CD4-positive, CD25-positive, alpha-beta regulatory T cell (primary cell): ENCODE results near the gene GFY. TPM values are rescaled to one million over a fixed set of nuclear protein-coding genes. Genes with fewer than 3 reads are reported as not detected.

Experiments
- ATAC-seq, 2 donors: fragments of 150-1000 bp; cut with Tn5 transposase; one replicate each; pipeline ENCODE4 v1.10.0; 2021; ENCODE audit warnings: low read depth in 2 of 2, moderate number of reproducible peaks in 2 of 2, moderate library complexity in 1 of 2
- DNase-seq, 3 donors: peaks; one replicate each; pipeline versions ENCODE4 v3.0.0 to v3.0.0-alpha.2; 2012 to 2022; ENCODE audit warnings: mixed read lengths in 1 of 3
- H3K27ac ChIP-seq: one replicate; pipeline ENCODE4 v1.7.0; 2013; ENCODE audit warnings: mild to moderate bottlenecking, low read length; ENCODE audit not compliant: insufficient read depth, poor library complexity, severe bottlenecking
- H3K27me3 ChIP-seq: one replicate; pipeline ENCODE4 v1.7.0; 2013; ENCODE audit warnings: low read length; ENCODE audit not compliant: control insufficient read depth, insufficient read depth
- H3K36me3 ChIP-seq: one replicate; pipeline ENCODE4 v1.7.0; 2013; ENCODE audit warnings: mild to moderate bottlenecking, low read length, moderate library complexity; ENCODE audit not compliant: control insufficient read depth, insufficient read depth
- H3K4me1 ChIP-seq: 2 replicates; pipeline ENCODE4 v1.7.0; 2013; ENCODE audit warnings: mild to moderate bottlenecking, low read length; ENCODE audit not compliant: insufficient read depth, control insufficient read depth, poor library complexity, severe bottlenecking
- H3K4me3 ChIP-seq: one replicate; pipeline ENCODE4 v1.7.0; 2013; ENCODE audit warnings: low read depth, mild to moderate bottlenecking, low read length, moderate library complexity
- H3K9me3 ChIP-seq, 2 experiments: 1 replicate in 1 of 2; 2 replicates in 1 of 2; pipeline ENCODE4 v1.7.0; 2013; ENCODE audit warnings: low read length in 2 of 2, mild to moderate bottlenecking in 1 of 2, moderate library complexity in 1 of 2; ENCODE audit not compliant: control insufficient read depth in 2 of 2
- H3K27ac Mint-ChIP-seq, 3 donors: one replicate each; pipeline ENCODE4 v1.8.0; 2020 to 2022; ENCODE audit warnings: mild to moderate bottlenecking in 3 of 3, mixed read lengths in 3 of 3, moderate library complexity in 2 of 3
- H3K27me3 Mint-ChIP-seq: one replicate; pipeline ENCODE4 v1.8.0; 2022; ENCODE audit warnings: mild to moderate bottlenecking, mixed read lengths
- H3K36me3 Mint-ChIP-seq: one replicate; pipeline ENCODE4 v1.8.0; 2020; ENCODE audit warnings: mixed read lengths
- H3K4me1 Mint-ChIP-seq, 4 donors: one replicate each; pipeline ENCODE4 v1.8.0; 2020 to 2022; ENCODE audit warnings: mixed read lengths in 4 of 4, mild to moderate bottlenecking in 1 of 4
- H3K4me3 Mint-ChIP-seq, 4 donors: one replicate each; pipeline ENCODE4 v1.8.0; 2020 to 2022; ENCODE audit warnings: mild to moderate bottlenecking in 4 of 4, mixed read lengths in 4 of 4, moderate library complexity in 3 of 4
- H3K9me3 Mint-ChIP-seq, 7 donors: one replicate each; pipeline ENCODE4 v1.8.0; 2020 to 2022; ENCODE audit warnings: mixed read lengths in 7 of 7, mild to moderate bottlenecking in 3 of 7, moderate library complexity in 2 of 7
- polyA plus RNA-seq, 4 donors: library from polyadenylated mRNA; unstranded; fragments of 300-500 nt; fragmentation: Illumina TruSeq; gene quantifications; one replicate each; pipeline ENCODE4 v1.2.3, GENCODE V29; 2021
- total RNA-seq: library from RNA; stranded (reverse); gene quantifications from one replicate; pipeline ENCODE4 v1.2.3, GENCODE V29; 2022

Gene GFY
- total and polyA plus RNA-seq, 5 donors from 2014 or later, result not detected

DNA sequence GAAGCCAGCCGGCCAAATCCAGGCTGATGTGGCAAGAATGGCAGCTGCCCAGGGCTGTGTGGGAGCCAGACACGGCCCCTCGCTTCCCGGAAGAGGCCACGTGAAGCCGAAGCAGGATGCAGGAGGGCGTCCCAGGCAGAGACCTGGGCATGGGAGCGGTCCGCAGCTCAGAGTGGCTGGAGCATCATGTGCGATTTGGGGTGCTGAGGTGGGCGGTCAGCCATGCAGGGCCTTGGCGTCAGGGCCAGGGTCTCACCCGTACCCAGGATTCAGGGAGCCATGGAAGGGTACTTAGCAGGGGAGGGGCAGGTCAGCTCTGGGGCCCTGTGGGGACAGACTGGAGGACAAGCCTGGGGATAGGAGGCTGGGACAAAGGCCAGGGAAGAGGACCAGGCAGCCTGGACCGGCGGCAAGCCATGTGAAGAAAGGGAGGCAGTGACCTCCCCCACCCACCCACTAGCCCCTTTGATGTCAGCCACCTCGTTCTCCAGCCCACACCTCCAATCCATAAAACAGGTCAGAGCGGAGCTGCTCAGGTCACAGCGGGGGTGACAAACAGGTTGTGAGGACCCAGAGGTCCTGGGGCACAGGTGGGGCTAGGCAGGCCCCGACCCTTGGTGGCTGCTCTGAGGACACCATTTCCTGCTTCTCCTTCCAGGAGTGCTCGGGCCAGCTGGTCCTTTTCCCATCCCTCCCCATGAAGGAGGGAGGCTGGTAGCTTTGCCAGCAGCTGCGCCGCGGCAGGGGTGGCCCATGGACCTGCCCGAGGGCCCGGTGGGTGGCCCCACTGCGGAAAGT, 34.9 kb upstream of the GFY start:
- Histone ChIP-seq H3K9me3 (no peaks in the 10 kb centered on the region), H3K36me3 (no peaks in the 10 kb centered on the region), H3K4me3 (no peak overlapping the region), H3K4me1 (peaks cover 11% of the 10 kb centered on the region), H3K27ac (no peak overlapping the region), H3K27me3 (no peaks in the 10 kb centered on the region)
- Mint-ChIP-seq H3K27me3 (no peaks in the 10 kb centered on the region), H3K9me3 (no peaks in the 10 kb centered on the region), H3K4me3 (no peak overlapping the region), H3K36me3 (no peaks in the 10 kb centered on the region), H3K4me1 (peaks cover 5 to 18% (median 7%) of the 10 kb centered on the region in 4 donors), H3K27ac (no peak overlapping the region)
- DNase-seq (no peak), ATAC-seq (no peak)

DNA sequence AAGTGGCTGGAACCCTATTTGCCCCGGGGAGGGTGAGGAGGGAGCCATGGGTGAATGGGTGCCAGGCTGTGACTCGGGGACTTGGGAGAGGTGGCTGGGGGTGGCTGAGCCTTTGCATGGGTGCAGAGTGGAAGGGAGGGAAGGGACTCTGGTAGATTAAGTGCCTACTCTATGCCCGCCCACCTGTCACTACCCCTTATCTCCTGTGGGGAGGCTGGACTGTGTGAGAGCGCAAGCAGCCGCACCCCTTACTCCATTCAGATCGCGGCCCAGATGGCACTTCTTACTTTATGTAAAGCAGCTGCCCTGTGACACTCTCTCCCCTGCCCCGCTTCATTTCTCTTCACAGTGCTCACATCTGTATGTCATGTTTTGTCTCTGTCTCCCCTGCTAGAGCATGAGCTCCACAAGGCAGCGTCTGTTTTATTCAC, 34.2 kb upstream of the GFY start:
- no peaks in the 10 kb centered on the region for H3K27me3 ChIP-seq
- no peaks in the 10 kb centered on the region for H3K9me3 Mint-ChIP-seq
- ATAC-seq, result no peak
- no peak for DNase-seq
- H3K4me1 Mint-ChIP-seq, result peaks cover 5 to 18% (median 7%) of the 10 kb centered on the region in 4 donors
- no peak overlapping the region for H3K4me3 Mint-ChIP-seq
- no peaks in the 10 kb centered on the region for H3K36me3 Mint-ChIP-seq
- H3K4me1 ChIP-seq, result peaks cover 11% of the 10 kb centered on the region
- H3K9me3 ChIP-seq, result no peaks in the 10 kb centered on the region
- no peaks in the 10 kb centered on the region for H3K27me3 Mint-ChIP-seq
- peak overlapping the region; percentile 52 for H3K27ac ChIP-seq
- H3K27ac Mint-ChIP-seq, result no peak overlapping the region
- H3K4me3 ChIP-seq, result no peak overlapping the region
- no peaks in the 10 kb centered on the region for H3K36me3 ChIP-seq

DNA sequence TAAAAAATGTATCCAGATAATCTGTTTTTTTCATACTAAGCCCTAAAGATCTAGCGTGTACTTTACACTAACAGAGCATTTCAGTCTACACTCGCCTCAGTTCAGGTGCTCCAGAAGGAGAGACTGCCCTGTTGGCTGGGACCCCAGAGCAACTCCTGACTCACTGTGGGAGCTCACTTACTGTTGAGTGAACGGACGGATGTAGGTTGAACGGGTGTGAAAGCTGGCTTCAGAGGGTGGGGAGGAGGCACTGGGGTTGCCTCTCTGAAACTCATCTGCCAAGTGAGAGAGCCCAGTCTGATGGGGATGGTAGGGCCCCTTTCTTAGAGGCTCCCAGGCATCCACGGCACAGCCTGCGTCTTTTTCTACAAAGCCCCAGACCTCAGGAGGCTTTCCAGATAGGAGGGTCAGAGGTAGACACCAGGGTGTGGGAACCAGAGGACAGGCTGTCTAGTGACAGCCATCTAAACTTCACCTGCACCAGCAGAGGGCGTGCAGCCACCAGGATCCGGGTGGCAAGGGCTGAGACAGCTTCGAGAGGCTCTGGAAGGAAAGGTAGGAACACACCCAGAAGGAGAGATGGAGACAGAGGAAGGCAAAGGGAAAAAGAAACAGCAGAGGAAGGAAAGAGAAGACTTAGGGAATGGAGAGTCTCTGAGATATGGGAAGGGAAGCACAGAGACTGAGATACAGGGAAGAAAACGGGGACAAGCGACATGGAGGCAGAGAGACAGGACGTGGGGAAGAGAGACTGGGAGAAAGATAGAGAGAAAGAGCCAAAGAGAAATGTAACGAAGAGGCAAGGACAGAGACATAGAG, 33.4 kb upstream of the GFY start:
- H3K27me3 ChIP-seq, result no peaks in the 10 kb centered on the region
- peak; percentile 64 to 84 (median 79) for DNase-seq
- H3K36me3 Mint-ChIP-seq, result no peaks in the 10 kb centered on the region
- H3K36me3 ChIP-seq, result no peaks in the 10 kb centered on the region
- peak overlapping the region; percentile 52 for H3K27ac ChIP-seq
- H3K27ac Mint-ChIP-seq, result peak overlapping the region; percentile 9 to 74 (median 27)
- peaks cover 5 to 18% (median 7%) of the 10 kb centered on the region in 4 donors for H3K4me1 Mint-ChIP-seq
- H3K9me3 Mint-ChIP-seq, result no peaks in the 10 kb centered on the region
- no peak overlapping the region for H3K4me3 ChIP-seq
- H3K4me3 Mint-ChIP-seq, result no peak overlapping the region
- H3K27me3 Mint-ChIP-seq, result no peaks in the 10 kb centered on the region
- H3K4me1 ChIP-seq, result peaks cover 11% of the 10 kb centered on the region
- peak; percentile 80 to 85 for ATAC-seq
- no peaks in the 10 kb centered on the region for H3K9me3 ChIP-seq

GRCh38 chr19:49393881-49394280, 31.3 kb upstream of the GFY start:
- Histone ChIP-seq H3K4me3 (no peak overlapping the region), H3K27ac (no peak overlapping the region), H3K27me3 (no peaks in the 10 kb centered on the region), H3K9me3 (no peaks in the 10 kb centered on the region), H3K36me3 (no peaks in the 10 kb centered on the region), H3K4me1 (peaks cover 7% of the 10 kb centered on the region)
- Mint-ChIP-seq H3K27me3 (peaks cover 7% of the 10 kb centered on the region), H3K4me3 (no peak overlapping the region), H3K36me3 (no peaks in the 10 kb centered on the region), H3K9me3 (no peaks in the 10 kb centered on the region), H3K4me1 (peaks cover 5 to 19% (median 13%) of the 10 kb centered on the region in 4 donors), H3K27ac (no peak overlapping the region)
- no peak for ATAC-seq
- DNase-seq, result no peak

DNA sequence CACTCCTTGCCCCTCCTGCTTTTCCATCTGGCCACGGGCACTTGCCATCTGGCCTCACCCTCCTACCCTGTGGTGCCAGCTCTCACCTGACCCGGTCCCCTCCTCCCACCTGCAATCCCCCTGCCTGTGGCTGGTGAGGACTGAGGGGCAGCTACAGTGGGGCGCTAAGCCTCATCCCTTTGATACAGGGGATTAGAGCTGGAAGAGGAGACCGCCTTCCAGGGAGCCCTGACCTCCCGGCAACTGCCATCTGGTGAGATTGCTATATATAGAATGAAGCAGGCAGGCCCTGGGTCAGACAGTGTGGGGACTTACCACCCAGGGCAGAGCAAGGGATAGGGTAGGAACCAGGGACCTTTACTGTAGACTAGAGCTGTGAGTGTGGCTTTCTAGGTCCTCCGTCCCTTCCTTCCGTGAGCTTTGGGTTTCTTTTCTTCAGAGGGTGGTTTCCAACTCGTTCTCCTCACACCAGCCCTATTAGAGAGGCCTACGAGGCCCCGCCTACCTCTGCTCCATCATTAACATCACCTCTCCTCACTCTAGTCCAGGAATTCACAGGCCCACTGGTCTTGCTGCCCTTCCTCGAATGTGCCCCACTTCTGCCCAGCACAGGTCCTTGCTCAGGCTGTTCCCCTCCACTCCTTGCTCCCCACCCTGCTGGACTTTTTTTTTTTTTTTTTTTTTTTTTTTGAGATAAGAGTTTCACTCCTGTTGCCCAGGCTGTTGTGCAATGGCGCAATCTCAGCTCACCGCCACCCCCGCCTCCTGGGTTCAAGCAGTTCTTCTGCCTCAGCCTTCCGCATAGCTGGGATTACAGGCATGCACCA, 29.4 kb upstream of the GFY start:
- Mint-ChIP-seq H3K27ac (no peak overlapping the region), H3K4me3 (no peak overlapping the region), H3K4me1 (peaks cover 5 to 19% (median 13%) of the 10 kb centered on the region in 4 donors), H3K27me3 (peaks cover 7% of the 10 kb centered on the region), H3K9me3 (no peaks in the 10 kb centered on the region), H3K36me3 (no peaks in the 10 kb centered on the region)
- no peak overlapping the region for H3K4me3 ChIP-seq
- ATAC-seq (no peak), DNase-seq (no peak)
- H3K9me3 ChIP-seq, result no peaks in the 10 kb centered on the region
- no peaks in the 10 kb centered on the region for H3K27me3 ChIP-seq
- peaks cover 7% of the 10 kb centered on the region for H3K4me1 ChIP-seq
- H3K27ac ChIP-seq, result no peak overlapping the region
- no peaks in the 10 kb centered on the region for H3K36me3 ChIP-seq

GRCh38 chr19:49396738-49397505, 28.3 kb upstream of the GFY start:
- Histone ChIP-seq H3K27me3 (no peaks in the 10 kb centered on the region), H3K36me3 (no peaks in the 10 kb centered on the region), H3K9me3 (no peaks in the 10 kb centered on the region), H3K4me1 (peaks cover 1% of the 10 kb centered on the region), H3K4me3 (no peak overlapping the region), H3K27ac (no peak overlapping the region)
- Mint-ChIP-seq H3K27ac (peak overlapping the region in 1 of 3 donors; percentile 60), H3K9me3 (no peaks in the 10 kb centered on the region), H3K27me3 (peaks cover 7% of the 10 kb centered on the region), H3K4me1 (peaks cover 2 to 14% (median 10%) of the 10 kb centered on the region in 4 donors), H3K4me3 (no peak overlapping the region), H3K36me3 (no peaks in the 10 kb centered on the region)
- no peak for DNase-seq
- ATAC-seq, result no peak
